HCT116 (cell line): ENCODE data around the gene TMEM175. TPM values are rescaled to one million over a fixed set of nuclear protein-coding genes. Genes with fewer than 3 reads are reported as not detected.

Experiments used
- ATAC-seq: fragments of 200-7000 bp; cut with Tn5 transposase; 2 replicates; pipeline ENCODE4 v1.9.1; 2020; ENCODE audit warnings: mild to moderate bottlenecking, moderate library complexity
- BruUV-seq: library from RNA; stranded (reverse); fragments of 400-500 nt; replicated peaks from 2 replicates; lab custom pipeline; 2021; lab: Mats Ljungman, UMichigan
- CTCF ChIA-PET: fragments of 300-600 bp; sonication (Branson Sonifier 250); formaldehyde crosslinking; loops from one replicate; lab custom pipeline; 2021; ENCODE audit warnings: antibody characterized with exemption; lab: Charles Lee
- POLR2A ChIA-PET: fragments of 300-600, 350-600 bp; sonication (Branson Sonifier 250); formaldehyde crosslinking; loops from one replicate; lab custom pipeline; 2021; ENCODE audit warnings: antibody characterized with exemption; lab: Charles Lee
- RAD21 ChIA-PET, 2 experiments: fragments of 300-600 bp; sonication (Branson Sonifier 250); formaldehyde crosslinking; loops; one replicate each; lab custom pipeline; 2023; ENCODE audit warnings: low total read pairs in 2 of 2; ENCODE audit not compliant: uncharacterized antibody in 2 of 2, unreplicated experiment in 2 of 2, low non-redundant PET in 1 of 2; lab: Charles Lee
- DNase-seq: peaks from one replicate; pipeline ENCODE4 v3.0.0-alpha.2; 2010; ENCODE audit warnings: low read depth, low spot score
- H2AFZ ChIP-seq: fragments of 200-600 bp; shearing (Covaris generic), sonication (generic); 2 replicates; pipeline ENCODE4 v1.6.1; 2017; ENCODE audit warnings: low read depth, mixed run types, mixed read lengths, antibody characterized with exemption, low read length; ENCODE audit not compliant: poor library complexity, severe bottlenecking
- H3K27ac ChIP-seq: 2 replicates; pipeline ENCODE4 v1.5.1; 2012; ENCODE audit warnings: low read depth, low read length
- H3K27me3 ChIP-seq: fragments of 200-600 bp; sonication (generic); 2 replicates; pipeline ENCODE4 v1.6.1; 2016; ENCODE audit warnings: mixed run types, low read length, mixed read lengths; ENCODE audit not compliant: insufficient read depth
- H3K36me3 ChIP-seq, 2 experiments: fragments of 200-500 bp in 1 of 2; fragments of 200-600 bp in 1 of 2; sonication (Bioruptor generic) in 1 of 2; sonication (generic) in 1 of 2; 2 replicates each; pipeline versions ENCODE4 v1.5.1 to v1.6.1; 2014 to 2016; ENCODE audit warnings: low read length in 2 of 2, inconsistent platforms in 1 of 2, mixed read lengths in 1 of 2, mixed run types in 1 of 2; ENCODE audit not compliant: insufficient read depth in 2 of 2, control insufficient read depth in 1 of 2
- H3K4me1 ChIP-seq, 2 experiments: fragments of 200-600 bp in 1 of 2; sonication (generic) in 1 of 2; 2 replicates each; pipeline versions ENCODE4 v1.5.1 to v1.6.1; 2012 to 2017; ENCODE audit warnings: low read length in 2 of 2, inconsistent platforms in 1 of 2, mild to moderate bottlenecking in 1 of 2, mixed read lengths in 1 of 2, mixed run types in 1 of 2, moderate library complexity in 1 of 2; ENCODE audit not compliant: insufficient read depth in 2 of 2, control insufficient read depth in 1 of 2
- H3K4me2 ChIP-seq: fragments of 200-600 bp; sonication (generic); 2 replicates; pipeline ENCODE4 v1.6.1; 2017; ENCODE audit warnings: mixed run types, low read length, mixed read lengths
- H3K4me3 ChIP-seq, 2 experiments: fragments of 200-600 bp in 1 of 2; sonication (generic) in 1 of 2; replicated peaks in 1 of 2; 2 replicates each; pipeline ENCODE4 v1.5.1; 2011 to 2016; ENCODE audit warnings: low read length in 2 of 2, control low read depth in 1 of 2, low read depth in 1 of 2, mild to moderate bottlenecking in 1 of 2, mixed read lengths in 1 of 2, mixed run types in 1 of 2
- H3K79me2 ChIP-seq: fragments of 200-600 bp; sonication (generic); 2 replicates; pipeline ENCODE4 v1.6.1; 2017; ENCODE audit warnings: mild to moderate bottlenecking, mixed run types, low read length, moderate library complexity, mixed read lengths; ENCODE audit not compliant: insufficient read depth
- H3K9ac ChIP-seq: fragments of 200-600 bp; sonication (generic); 2 replicates; pipeline ENCODE4 v1.6.1; 2016; ENCODE audit warnings: low read length, mixed read lengths
- H3K9me2 ChIP-seq: fragments of 200-600 bp; sonication (generic), shearing (Covaris generic); 2 replicates; pipeline ENCODE4 v1.6.1; 2017; ENCODE audit warnings: mixed run types, mild to moderate bottlenecking, moderate library complexity; ENCODE audit not compliant: insufficient read depth
- H3K9me3 ChIP-seq, 2 experiments: fragments of 200-500 bp in 1 of 2; fragments of 200-600 bp in 1 of 2; sonication (Bioruptor generic) in 1 of 2; sonication (generic) in 1 of 2; 2 replicates each; pipeline ENCODE4 v1.6.1; 2014 to 2017; ENCODE audit warnings: low read length in 2 of 2, mixed read lengths in 2 of 2, inconsistent platforms in 1 of 2, low read depth in 1 of 2, mild to moderate bottlenecking in 1 of 2, mixed run types in 1 of 2, moderate library complexity in 1 of 2; ENCODE audit not compliant: control insufficient read depth in 1 of 2, insufficient read depth in 1 of 2
- H4K20me1 ChIP-seq: fragments of 200-600 bp; sonication (generic), shearing (Covaris generic); 2 replicates; pipeline ENCODE4 v1.6.1; 2017; ENCODE audit warnings: mixed run types, mild to moderate bottlenecking, moderate library complexity; ENCODE audit not compliant: insufficient read depth
- ATF3 ChIP-seq: IDR thresholded peaks from 2 replicates; pipeline ENCODE4 v1.6.1; 2012
- CBX3 ChIP-seq: IDR thresholded peaks from 2 replicates; pipeline ENCODE4 v1.6.1; 2012; ENCODE audit warnings: low read depth
- CEBPB ChIP-seq: IDR thresholded peaks from 2 replicates; pipeline ENCODE4 v1.6.1; 2012; ENCODE audit warnings: low read depth
- EZH2 ChIP-seq: fragments of 200-600 bp; sonication (generic); IDR thresholded peaks from 2 replicates; pipeline ENCODE4 v1.6.1; 2017; ENCODE audit warnings: antibody characterized with exemption, mixed run types
- FOSL1 ChIP-seq: IDR thresholded peaks from 2 replicates; pipeline ENCODE4 v1.6.1; 2012; ENCODE audit warnings: low read depth
- JUND ChIP-seq: IDR thresholded peaks from 2 replicates; pipeline ENCODE4 v1.6.1; 2012
- POLR2A ChIP-seq: IDR thresholded peaks from 2 replicates; pipeline ENCODE4 v1.7.0; 2011; ENCODE audit warnings: borderline replicate concordance; ENCODE audit not compliant: insufficient read depth, insufficient read length; ENCODE audit errors: extremely low read depth
- SIN3A ChIP-seq: IDR thresholded peaks from 2 replicates; pipeline ENCODE4 v1.6.1; 2012; ENCODE audit warnings: low read depth
- SP1 ChIP-seq: IDR thresholded peaks from 2 replicates; pipeline ENCODE4 v1.6.1; 2012; ENCODE audit warnings: low read depth
- TCF7L2 ChIP-seq: IDR thresholded peaks from 2 replicates; pipeline ENCODE4 v1.7.0; 2011; ENCODE audit warnings: borderline replicate concordance, inconsistent platforms; ENCODE audit not compliant: insufficient read depth, insufficient read length; ENCODE audit errors: extremely low read depth
- ZBTB33 ChIP-seq: IDR thresholded peaks from 2 replicates; pipeline ENCODE4 v1.6.1; 2011; ENCODE audit warnings: mild to moderate bottlenecking, low read length, moderate library complexity; ENCODE audit not compliant: insufficient replicate concordance; ENCODE audit errors: extremely low read depth
- ZFX ChIP-seq: fragments of 450-650 bp; IDR thresholded peaks from 2 replicates; pipeline ENCODE4 v1.6.1; 2017
- ZNF274 ChIP-seq: fragments of 200-500 bp; sonication (Bioruptor generic); IDR thresholded peaks from 2 replicates; pipeline ENCODE4 v1.6.1; 2014; ENCODE audit warnings: mild to moderate bottlenecking, low read depth, low read length, inconsistent platforms
- intact Hi-C: fragments of 100-400 bp; cut with micrococcal nuclease; formaldehyde crosslinking; loops from 2 replicates; pipeline ENCODE4 v1.10.0; 2022
- total RNA-seq: library from RNA; stranded (reverse); gene quantifications from one replicate; pipeline ENCODE4 v1.2.1, GENCODE V29; 2021; ENCODE audit not compliant: unreplicated experiment
- TF ChIP-seq, protein P1 (sequence below): IDR thresholded peaks from 2 replicates; pipeline ENCODE4 v1.6.1; 2012
- TF ChIP-seq, protein P2 (sequence below): IDR thresholded peaks from 2 replicates; pipeline ENCODE4 v1.6.1; 2012; ENCODE audit warnings: low read depth
- TF ChIP-seq, protein P3 (sequence below), 3 experiments: fragments of 200-600 bp in 1 of 3; sonication (generic) in 1 of 3; IDR thresholded peaks in 2 of 3; conservative IDR thresholded peaks in 1 of 3; 2 replicates each; pipeline ENCODE4 v1.5.1; 2012 to 2017; ENCODE audit warnings: low read depth in 2 of 3, low read length in 2 of 3, antibody characterized with exemption in 1 of 3, borderline replicate concordance in 1 of 3, control low read depth in 1 of 3, mild to moderate bottlenecking in 1 of 3, mixed read lengths in 1 of 3, mixed run types in 1 of 3, moderate library complexity in 1 of 3; ENCODE audit not compliant: insufficient read depth in 1 of 3

Gene TMEM175
- total RNA-seq, 1 experiment from 2014 or later = 17.5 TPM

- Histone ChIP-seq H3K4me3 (no peak overlapping the region), H3K9me2 (no peaks in the 10 kb centered on the region), H3K27me3 (no peaks in the 10 kb centered on the region), H3K9me3 (no peaks in the 10 kb centered on the region), H3K4me1 (no peaks in the 10 kb centered on the region), H3K4me2 (no peak overlapping the region), H3K36me3 (no peaks in the 10 kb centered on the region), H4K20me1 (no peaks in the 10 kb centered on the region), H3K27ac (no peak overlapping the region), H3K79me2 (no peaks in the 10 kb centered on the region; the same call in 1 of the 2 replicates), H2AFZ (no peak overlapping the region)
- BruUV-seq = no TSS peak
- DNase-seq = no peak
- intact Hi-C loops = no loop called here
- ATAC-seq = no peak
- ChIA-PET POLR2A (no interaction called here), RAD21 (no interaction called here), CTCF (no interaction called here)
- TF ChIP-seq ZBTB33 (no peak), CEBPB (no peak), ZNF274 (no peak), POLR2A (no peak), FOSL1 (no peak), SP1 (no peak), ZFX (no peak), ATF3 (no peak), TCF7L2 (no peak), EZH2 (no peak), JUND (no peak), SIN3A (no peak), CBX3 (no peak)
- TF ChIP-seq, protein P1, sequence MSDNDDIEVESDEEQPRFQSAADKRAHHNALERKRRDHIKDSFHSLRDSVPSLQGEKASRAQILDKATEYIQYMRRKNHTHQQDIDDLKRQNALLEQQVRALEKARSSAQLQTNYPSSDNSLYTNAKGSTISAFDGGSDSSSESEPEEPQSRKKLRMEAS = no peak
- TF ChIP-seq, protein P2, sequence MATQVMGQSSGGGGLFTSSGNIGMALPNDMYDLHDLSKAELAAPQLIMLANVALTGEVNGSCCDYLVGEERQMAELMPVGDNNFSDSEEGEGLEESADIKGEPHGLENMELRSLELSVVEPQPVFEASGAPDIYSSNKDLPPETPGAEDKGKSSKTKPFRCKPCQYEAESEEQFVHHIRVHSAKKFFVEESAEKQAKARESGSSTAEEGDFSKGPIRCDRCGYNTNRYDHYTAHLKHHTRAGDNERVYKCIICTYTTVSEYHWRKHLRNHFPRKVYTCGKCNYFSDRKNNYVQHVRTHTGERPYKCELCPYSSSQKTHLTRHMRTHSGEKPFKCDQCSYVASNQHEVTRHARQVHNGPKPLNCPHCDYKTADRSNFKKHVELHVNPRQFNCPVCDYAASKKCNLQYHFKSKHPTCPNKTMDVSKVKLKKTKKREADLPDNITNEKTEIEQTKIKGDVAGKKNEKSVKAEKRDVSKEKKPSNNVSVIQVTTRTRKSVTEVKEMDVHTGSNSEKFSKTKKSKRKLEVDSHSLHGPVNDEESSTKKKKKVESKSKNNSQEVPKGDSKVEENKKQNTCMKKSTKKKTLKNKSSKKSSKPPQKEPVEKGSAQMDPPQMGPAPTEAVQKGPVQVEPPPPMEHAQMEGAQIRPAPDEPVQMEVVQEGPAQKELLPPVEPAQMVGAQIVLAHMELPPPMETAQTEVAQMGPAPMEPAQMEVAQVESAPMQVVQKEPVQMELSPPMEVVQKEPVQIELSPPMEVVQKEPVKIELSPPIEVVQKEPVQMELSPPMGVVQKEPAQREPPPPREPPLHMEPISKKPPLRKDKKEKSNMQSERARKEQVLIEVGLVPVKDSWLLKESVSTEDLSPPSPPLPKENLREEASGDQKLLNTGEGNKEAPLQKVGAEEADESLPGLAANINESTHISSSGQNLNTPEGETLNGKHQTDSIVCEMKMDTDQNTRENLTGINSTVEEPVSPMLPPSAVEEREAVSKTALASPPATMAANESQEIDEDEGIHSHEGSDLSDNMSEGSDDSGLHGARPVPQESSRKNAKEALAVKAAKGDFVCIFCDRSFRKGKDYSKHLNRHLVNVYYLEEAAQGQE = no peak
- TF ChIP-seq, protein P3, sequence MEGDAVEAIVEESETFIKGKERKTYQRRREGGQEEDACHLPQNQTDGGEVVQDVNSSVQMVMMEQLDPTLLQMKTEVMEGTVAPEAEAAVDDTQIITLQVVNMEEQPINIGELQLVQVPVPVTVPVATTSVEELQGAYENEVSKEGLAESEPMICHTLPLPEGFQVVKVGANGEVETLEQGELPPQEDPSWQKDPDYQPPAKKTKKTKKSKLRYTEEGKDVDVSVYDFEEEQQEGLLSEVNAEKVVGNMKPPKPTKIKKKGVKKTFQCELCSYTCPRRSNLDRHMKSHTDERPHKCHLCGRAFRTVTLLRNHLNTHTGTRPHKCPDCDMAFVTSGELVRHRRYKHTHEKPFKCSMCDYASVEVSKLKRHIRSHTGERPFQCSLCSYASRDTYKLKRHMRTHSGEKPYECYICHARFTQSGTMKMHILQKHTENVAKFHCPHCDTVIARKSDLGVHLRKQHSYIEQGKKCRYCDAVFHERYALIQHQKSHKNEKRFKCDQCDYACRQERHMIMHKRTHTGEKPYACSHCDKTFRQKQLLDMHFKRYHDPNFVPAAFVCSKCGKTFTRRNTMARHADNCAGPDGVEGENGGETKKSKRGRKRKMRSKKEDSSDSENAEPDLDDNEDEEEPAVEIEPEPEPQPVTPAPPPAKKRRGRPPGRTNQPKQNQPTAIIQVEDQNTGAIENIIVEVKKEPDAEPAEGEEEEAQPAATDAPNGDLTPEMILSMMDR (IDR thresholded peaks at IDR 0.05 in 2 of 3, conservative IDR thresholded peaks at IDR 0.05 in 1 of 3; ENCODE audit: borderline replicate concordance in 1 of 3, insufficient read depth in 1 of 3, low read depth in 2 of 3, low read length in 2 of 3) = no peak
- TF ChIP-seq, all 23 proteins: peak for 0
- H3K9ac ChIP-seq = no peak overlapping the region
Observed at GRCh38 chr4:955931-956381, 23.7 kb downstream of the TMEM175 start.
